ENCODE measurements around the gene FBN1.

The FBN1 gene

GRCh38 chr15:48388910-48389309, 256.6 kb downstream of the FBN1 start:
- no peak for DNase-seq

GRCh38 chr15:48388016-48388851, 257.3 kb downstream of the FBN1 start:
- no peak for DNase-seq

- no peak for DNase-seq
Measured at GRCh38 chr15:48385031-48385830, 260.3 kb downstream of the FBN1 start.

- DNase-seq, result no peak
Measured at GRCh38 chr15:48384616-48385015, 260.9 kb downstream of the FBN1 start.

- DNase-seq, result no peak
Measured at GRCh38 chr15:48383031-48383430, 262.5 kb downstream of the FBN1 start.

- no peak for DNase-seq
Measured at GRCh38 chr15:48381861-48382260, 263.6 kb downstream of the FBN1 start.

DNA sequence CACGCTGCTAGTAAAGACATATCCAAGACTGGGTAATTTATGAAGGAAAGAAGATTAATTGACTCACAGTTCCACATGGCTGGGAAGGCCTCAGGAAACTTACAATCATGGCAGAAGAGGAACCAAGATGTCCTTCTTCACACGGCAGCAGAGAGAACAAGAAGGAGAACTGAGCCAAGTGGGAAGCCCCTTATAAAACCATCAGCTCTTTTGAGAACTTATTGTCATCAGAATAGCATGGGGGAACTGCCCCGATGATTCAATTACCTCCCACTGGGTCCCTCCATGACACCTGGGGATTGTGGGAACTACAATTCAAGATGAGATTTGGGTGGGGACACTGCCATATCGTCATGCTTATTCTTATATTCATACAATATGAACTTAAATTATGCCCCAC, 265.3 kb downstream of the FBN1 start:
- no peak for DNase-seq

- no peak for DNase-seq
Measured at GRCh38 chr15:48375767-48376166, 269.7 kb downstream of the FBN1 start.

DNA sequence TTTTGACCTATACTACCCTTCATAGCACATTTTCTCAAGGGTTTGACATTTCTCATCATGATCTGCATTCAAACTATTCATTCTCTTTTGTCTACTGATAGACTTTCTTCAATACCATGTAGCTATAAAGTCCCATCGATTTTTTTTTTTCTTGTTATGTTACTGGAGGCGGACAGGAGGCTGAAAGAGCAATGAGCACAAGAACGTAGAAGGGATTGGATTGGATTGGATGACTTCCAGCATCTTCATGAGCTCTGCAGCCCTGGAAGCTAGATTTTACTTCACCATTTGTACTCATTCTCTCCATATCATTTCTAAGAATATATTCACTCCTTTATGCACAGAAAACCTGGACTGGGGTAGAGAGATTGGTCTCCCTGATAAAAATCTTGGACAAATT, 271.0 kb downstream of the FBN1 start:
- DNase-seq, result no peak

- DNase-seq, result no peak
Measured at GRCh38 chr15:48373821-48374451, 271.6 kb downstream of the FBN1 start.

DNA sequence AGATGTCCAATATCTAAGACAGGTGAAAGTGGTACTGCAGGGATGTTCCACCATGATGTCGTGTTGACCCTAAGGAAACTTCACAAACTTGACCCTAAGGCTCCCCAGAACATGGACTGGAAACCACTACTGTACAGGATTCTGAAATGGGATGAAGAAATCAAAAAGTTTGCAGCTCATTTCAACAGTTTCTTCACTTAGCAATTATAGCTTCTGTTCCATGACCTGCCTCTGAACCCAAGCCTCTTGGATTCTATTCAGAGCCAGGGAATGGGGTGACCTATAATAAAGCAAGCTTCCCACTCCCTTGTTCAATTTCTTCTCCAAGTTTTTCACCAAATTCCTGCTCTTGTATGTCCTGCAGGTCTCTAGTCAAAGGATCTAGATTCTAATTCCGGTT, 273.5 kb downstream of the FBN1 start:
- no peak for DNase-seq

DNA sequence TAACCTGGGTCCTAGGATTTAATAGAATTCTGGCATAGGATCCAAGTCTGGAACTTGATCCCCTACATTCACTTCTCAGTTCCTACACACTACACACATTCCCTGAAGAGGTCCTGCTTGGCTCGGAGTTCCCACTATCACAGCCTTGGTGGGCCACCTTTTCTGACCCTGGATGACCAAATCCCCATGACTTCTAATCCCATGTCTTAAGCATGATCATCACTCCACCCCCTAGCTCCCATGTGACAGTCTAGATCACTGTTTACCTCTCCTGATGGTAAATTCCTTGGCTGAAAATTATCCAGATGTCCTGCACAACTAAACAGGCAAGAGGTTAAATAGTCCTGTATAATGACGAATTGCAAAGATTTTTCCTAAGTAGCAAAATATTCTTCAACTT, 274.0 kb downstream of the FBN1 start:
- no peak for DNase-seq

GRCh38 chr15:48370460-48370859, 275.0 kb downstream of the FBN1 start:
- DNase-seq, result no peak

GRCh38 chr15:48367483-48367882, 278.0 kb downstream of the FBN1 start:
- no peak for DNase-seq

DNA sequence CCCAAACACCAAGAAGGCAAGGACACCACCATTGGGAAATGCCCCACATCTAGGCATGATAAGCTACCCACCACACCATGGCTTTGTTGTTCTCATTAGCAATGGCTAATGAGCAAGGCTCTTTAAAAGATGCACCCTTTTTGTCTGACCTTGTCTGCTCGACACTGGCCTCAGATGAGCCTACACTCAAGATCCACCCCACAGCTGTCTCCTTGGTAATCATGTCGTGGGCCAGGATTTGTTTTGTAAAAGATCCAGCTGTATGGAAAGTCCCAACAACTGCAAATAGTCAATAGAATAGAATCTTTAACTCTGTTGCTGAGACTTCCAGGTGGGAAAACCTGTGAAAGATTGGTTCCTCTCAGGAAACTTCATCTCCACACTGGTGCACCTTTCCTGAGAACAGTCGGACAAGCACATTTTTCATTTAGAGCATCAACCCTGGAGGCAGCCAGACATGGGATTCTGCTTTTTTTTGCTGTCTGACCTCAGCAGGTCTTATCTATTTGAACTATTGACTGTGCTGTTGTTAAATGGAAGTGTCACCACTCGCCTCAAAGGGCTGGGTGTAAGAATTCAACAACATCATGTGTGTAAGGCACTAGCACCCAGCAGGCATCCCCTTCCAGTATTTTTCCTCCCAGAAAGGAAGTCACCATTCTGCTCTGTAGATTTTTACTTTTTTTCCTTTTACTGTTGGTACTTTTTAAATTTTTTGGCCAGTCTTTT, 278.8 kb downstream of the FBN1 start:
- no peak for DNase-seq

DNA sequence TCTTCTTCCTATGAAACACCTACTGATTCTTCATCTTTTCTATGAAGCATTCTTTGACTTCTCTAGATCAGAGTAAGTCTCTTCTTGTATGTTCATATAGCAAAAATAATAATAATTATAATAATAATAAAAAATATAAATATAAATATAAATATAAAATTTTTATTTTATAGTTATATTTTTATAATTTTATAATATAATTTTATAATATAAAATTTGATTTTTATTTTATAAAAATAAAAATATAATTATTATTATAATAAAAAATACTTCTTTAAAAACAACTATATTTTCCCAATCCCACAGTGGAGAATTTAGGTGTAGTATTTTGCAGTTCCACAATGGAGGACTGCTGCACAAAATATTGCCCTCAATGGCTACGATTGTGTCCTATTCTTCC, 279.9 kb downstream of the FBN1 start:
- DNase-seq, result no peak

GRCh38 chr15:48363474-48363873, 282.0 kb downstream of the FBN1 start:
- DNase-seq, result no peak

DNA sequence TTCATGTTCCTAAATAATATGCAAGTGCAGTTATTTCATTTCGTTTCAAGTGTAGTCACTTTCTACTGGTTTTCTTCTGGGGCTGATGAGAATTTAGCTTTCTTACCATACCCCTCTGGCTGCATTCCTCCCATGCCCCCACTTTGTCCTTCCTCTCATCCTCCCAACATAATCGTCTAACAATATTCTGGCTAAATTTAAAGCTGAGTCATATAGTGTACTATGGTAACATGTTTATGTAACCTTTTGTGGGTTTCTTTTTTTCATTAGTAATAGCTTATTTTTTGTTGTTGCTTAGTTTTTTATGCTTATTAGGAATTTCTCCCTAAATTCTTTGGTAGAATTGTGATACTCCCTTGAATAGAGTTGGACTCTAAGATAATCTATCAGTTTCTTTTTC, 283.8 kb downstream of the FBN1 start:
- DNase-seq, result no peak

- no peak for DNase-seq
Measured at GRCh38 chr15:48360841-48361240, 284.7 kb downstream of the FBN1 start.

Data from activated T-cell treated with anti-CD3 and anti-CD28 coated beads, Interleukin-2, amount 50 U/mL, for 1 hour (primary cell).